Ascending aorta (tissue), 2 donors: Measurements from ENCODE around the gene ANP32B. TPM values are rescaled to one million over a fixed set of nuclear protein-coding genes. Genes with fewer than 3 reads are reported as not detected.

ENCODE experiments used
- DNase-seq, 2 donors: peaks; one replicate each; pipeline ENCODE4 v3.0.0-alpha.2; 2019; ENCODE audit warnings: low spot score in 2 of 2
- H3K27ac ChIP-seq, 2 donors: fragments of 200-600 bp; sonication (generic); one replicate each; pipeline ENCODE4 v1.5.1; 2016 to 2017; ENCODE audit warnings: mild to moderate bottlenecking in 1 of 2
- H3K27me3 ChIP-seq: fragments of 200-600 bp; sonication (generic); one replicate; pipeline ENCODE4 v1.5.1; 2017
- H3K36me3 ChIP-seq, 2 donors: fragments of 200-600 bp; sonication (generic); one replicate each; pipeline ENCODE4 v1.5.1; 2016
- H3K4me1 ChIP-seq, 2 donors: fragments of 200-600 bp; sonication (generic); one replicate each; pipeline ENCODE4 v1.5.1; 2016 to 2017; ENCODE audit warnings: mild to moderate bottlenecking in 1 of 2
- H3K4me3 ChIP-seq, 2 donors: fragments of 200-600 bp; sonication (generic); one replicate each; pipeline ENCODE4 v1.5.1; 2016 to 2017; ENCODE audit warnings: mild to moderate bottlenecking in 1 of 2
- H3K9me3 ChIP-seq, 2 donors: fragments of 200-600 bp; sonication (generic); one replicate each; pipeline ENCODE4 v1.5.1; 2016
- intact Hi-C: fragments of 100-400 bp; cut with DNase I; formaldehyde crosslinking; loops from one replicate; pipeline ENCODE4 v1.15.1; 2023
- total RNA-seq: library from RNA; depleted of rRNA; stranded (reverse); fragments of >200 nt; gene quantifications from one replicate; pipeline ENCODE4 v1.1.0, GENCODE V29; 2016
- TF ChIP-seq, protein P1 (sequence below), 3 experiments: fragments of 200-600 bp in 2 of 3; fragments of 450-650 bp in 1 of 3; sonication (generic) in 2 of 3; IDR thresholded peaks; one replicate each; pipeline ENCODE4 v1.5.1; 2016 to 2019; ENCODE audit warnings: antibody characterized with exemption in 3 of 3, mild to moderate bottlenecking in 1 of 3, moderate library complexity in 1 of 3

ANP32B gene
- total RNA-seq, 1 donor from 2014 or later: 13.9 TPM

DNA sequence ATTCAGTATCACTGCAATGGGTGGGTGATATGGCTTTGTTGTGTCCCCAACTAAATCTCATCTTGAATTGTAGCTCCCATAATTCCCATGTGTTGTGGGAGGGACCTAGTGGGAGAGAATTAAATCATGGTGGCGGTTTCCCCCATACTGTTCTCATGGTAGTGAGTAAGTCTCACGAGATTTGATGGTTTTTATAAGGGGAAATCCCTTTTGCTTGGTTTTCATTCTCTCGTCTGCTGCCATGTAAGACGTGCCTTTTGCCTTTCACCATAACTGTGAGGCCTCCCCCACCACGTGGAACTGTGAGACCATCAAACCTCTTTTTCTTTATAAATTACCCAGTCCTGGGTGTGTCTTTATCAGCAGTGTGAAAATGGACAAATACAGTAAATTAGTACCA lies 63.9 kb downstream of the ANP32B start:
- Histone ChIP-seq H3K4me1 (no peaks in the 10 kb centered on the region), H3K27ac (no peak overlapping the region), H3K27me3 (no peaks in the 10 kb centered on the region), H3K4me3 (no peak overlapping the region), H3K36me3 (no peaks in the 10 kb centered on the region), H3K9me3 (no peaks in the 10 kb centered on the region)
- intact Hi-C loops: no loop called here
- no peak for DNase-seq
- TF ChIP-seq, protein P1, sequence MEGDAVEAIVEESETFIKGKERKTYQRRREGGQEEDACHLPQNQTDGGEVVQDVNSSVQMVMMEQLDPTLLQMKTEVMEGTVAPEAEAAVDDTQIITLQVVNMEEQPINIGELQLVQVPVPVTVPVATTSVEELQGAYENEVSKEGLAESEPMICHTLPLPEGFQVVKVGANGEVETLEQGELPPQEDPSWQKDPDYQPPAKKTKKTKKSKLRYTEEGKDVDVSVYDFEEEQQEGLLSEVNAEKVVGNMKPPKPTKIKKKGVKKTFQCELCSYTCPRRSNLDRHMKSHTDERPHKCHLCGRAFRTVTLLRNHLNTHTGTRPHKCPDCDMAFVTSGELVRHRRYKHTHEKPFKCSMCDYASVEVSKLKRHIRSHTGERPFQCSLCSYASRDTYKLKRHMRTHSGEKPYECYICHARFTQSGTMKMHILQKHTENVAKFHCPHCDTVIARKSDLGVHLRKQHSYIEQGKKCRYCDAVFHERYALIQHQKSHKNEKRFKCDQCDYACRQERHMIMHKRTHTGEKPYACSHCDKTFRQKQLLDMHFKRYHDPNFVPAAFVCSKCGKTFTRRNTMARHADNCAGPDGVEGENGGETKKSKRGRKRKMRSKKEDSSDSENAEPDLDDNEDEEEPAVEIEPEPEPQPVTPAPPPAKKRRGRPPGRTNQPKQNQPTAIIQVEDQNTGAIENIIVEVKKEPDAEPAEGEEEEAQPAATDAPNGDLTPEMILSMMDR (IDR thresholded peaks at IDR 0.05): no peak

DNA sequence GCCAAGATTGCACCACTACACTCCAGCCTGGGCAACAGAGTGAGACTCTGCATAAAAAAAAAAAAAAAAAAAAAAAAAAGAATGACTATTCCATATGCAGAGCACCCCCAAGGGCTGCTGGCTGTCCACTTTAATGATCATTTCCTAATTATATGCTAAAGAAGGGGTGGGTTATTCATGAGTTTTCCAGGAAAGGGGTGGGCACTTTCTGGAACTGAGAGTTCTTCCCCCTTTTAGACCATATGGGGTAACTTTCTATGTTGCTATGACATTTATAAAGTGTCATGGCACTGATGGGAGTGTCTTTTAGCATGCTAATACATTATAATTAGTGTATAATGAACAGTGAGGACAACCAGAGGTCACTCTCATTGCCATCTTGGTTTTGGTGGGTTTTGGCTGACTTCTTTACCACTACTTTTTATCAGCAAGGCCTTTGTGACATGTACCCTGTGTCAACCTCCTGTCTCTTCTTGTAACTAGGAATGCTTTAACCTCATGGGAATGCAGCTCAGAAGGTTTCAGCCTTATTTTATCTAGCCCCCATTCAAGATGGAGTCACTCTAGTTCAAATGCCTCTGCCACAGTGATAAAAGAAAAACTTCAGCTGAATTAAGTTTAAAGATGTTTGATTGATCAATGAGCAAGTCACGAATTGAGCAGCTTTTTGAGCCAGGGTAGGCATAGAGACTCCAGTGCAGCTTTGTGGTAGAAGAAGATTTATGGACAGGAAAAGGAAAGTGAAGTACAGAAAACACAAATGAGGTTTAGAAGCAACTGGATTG lies 66.3 kb downstream of the ANP32B start:
- no peaks in the 10 kb centered on the region for H3K27me3 ChIP-seq
- H3K36me3 ChIP-seq: no peaks in the 10 kb centered on the region
- H3K4me1 ChIP-seq: no peaks in the 10 kb centered on the region
- no peak overlapping the region for H3K4me3 ChIP-seq
- intact Hi-C loops: loop anchor here (10.0 kb wide), 1 partner anchor 745 kb away; the partner anchor contains the start of gene ANKS6
- TF ChIP-seq, protein P1 (IDR thresholded peaks at IDR 0.05): no peak
- no peak overlapping the region for H3K27ac ChIP-seq
- no peak for DNase-seq
- H3K9me3 ChIP-seq: no peaks in the 10 kb centered on the region

DNA sequence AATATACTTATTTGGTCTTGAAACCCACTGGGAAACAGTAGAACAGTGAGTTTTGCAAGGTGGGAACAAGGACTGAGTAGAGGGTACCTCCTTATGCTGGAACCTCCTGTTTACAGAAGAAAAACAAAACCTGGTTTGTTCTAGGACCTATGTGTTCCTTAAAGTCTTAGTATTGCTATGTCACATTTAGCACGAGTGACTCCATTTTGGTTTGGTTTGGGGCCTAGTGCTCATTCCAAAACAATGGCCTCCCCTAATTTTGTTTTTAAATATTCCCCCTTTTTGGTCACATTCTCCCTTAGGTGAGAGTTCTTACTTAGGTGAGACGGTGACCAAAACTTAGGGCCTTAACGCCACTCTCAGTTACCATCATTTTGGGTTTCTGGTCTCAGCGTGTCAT lies 67.2 kb downstream of the ANP32B start:
- Histone ChIP-seq H3K27ac (no peak overlapping the region), H3K27me3 (no peaks in the 10 kb centered on the region), H3K36me3 (no peaks in the 10 kb centered on the region), H3K4me1 (no peaks in the 10 kb centered on the region), H3K9me3 (no peaks in the 10 kb centered on the region), H3K4me3 (no peak overlapping the region)
- TF ChIP-seq, protein P1 (IDR thresholded peaks at IDR 0.05): no peak
- no peak for DNase-seq
- intact Hi-C loops: loop anchor here (10.0 kb wide), 1 partner anchor 744 kb away; the partner anchor contains the start of gene ANKS6

DNA sequence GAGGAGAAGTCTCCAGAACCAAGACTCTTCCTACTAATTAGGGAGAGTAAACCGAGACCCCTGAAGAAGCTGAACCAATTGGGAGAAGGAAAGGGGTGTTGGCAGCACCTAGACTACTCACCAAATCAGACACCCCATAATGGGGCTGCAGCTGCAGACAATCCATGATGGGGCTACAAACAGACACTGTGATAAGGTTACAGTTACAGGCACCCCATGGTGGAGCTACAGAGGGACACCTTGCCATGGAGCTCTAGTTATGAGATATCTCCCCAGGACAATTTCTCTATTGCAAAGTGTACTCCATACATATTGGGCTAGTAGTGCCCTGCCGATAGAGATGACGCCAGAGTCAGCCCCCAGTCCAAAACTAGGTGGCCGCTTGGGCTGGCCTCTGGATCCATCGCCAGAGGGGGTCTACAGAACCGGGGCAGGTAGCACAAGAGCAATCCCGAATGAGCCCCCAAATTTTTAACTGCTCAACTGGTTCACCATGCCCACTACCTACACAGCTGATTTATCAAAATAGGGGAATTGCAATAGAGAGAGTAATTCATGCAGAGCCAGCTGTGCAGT lies 71.3 kb downstream of the ANP32B start:
- TF ChIP-seq, protein P1 (IDR thresholded peaks at IDR 0.05): no peak
- Histone ChIP-seq H3K4me1 (peaks cover 0 to 10% of the 10 kb centered on the region in 2 donors), H3K27me3 (no peaks in the 10 kb centered on the region), H3K36me3 (no peaks in the 10 kb centered on the region), H3K9me3 (no peaks in the 10 kb centered on the region), H3K27ac (no peak overlapping the region), H3K4me3 (no peak overlapping the region)
- peak in 1 of 2 donors; percentile 59 for DNase-seq
- intact Hi-C loops: loop anchor here (10.0 kb wide), 1 partner anchor 740 kb away; the partner anchor contains the start of gene ANKS6

DNA sequence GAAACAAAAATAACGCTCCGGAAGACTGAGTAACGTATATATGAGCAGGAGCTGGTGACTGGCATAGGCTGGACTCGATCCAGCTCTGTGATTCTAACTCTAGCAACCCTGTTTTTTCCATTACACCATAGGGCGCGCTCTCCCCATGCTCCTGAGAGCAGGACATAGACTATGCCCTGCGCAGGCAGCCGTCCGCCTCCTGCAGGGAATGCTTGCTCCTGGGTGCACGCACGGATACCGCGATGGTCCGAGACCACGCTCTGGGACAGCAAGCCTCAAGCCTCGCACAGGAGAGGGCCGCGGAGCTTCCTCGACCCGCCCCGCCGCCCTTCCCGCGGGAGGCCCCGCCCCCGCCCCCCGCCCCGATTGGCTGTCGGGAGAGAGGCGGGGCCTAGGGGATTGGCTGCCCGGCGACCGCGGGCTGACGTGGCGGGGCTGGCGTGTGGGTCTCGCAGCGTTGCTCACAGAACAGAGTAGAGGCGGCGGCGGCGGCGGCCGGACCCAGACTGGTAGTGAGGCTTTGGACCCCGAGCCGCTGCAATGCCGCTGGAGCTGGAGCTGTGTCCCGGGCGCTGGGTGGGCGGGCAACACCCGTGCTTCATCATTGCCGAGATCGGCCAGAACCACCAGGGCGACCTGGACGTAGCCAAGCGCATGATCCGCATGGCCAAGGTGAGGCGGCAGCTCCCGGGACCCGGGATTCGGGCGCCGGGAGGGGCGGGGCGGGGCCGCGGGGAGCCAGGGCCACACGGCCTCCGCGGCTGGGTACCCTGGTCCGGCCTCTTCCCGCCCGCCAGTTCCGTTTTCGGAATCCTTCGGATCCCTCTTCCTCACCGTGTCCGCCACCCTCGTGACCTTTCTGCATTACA lies 73.4 kb downstream of the ANP32B start, which contains the start of gene NANS:
Gene NANS (plus strand): TSS at position 464 of the 869 bp plus-strand sequence. CDS start 77 bp downstream, at position 541.
- Histone ChIP-seq H3K4me3 (peak within 1 kb of the TSS; percentile 86 to 96), H3K27me3 (no peaks in the 10 kb centered on the region), H3K9me3 (no peaks in the 10 kb centered on the region), H3K4me1 (peaks cover 0 to 10% of the 10 kb centered on the region in 2 donors), H3K27ac (peak within 1 kb of the TSS; percentile 95 to 98), H3K36me3 (peaks cover 8 to 9% of the 10 kb centered on the region in 2 donors)
- intact Hi-C loops: loop anchor here (1.0 to 10.0 kb wide), 9 partner anchors 19 to 1766 kb away; partner anchors contain the start of genes ANKS6, ANP32B, CORO2A and NCBP1
- DNase-seq: peak; percentile 80 to 96
- TF ChIP-seq, protein P1 (IDR thresholded peaks at IDR 0.05): no peak
